Trophoblast cell (in vitro differentiated cells and primary cell): ENCODE data around the gene KRT83.

ENCODE experiments used
- DNase-seq, 2 donors: peaks; one replicate each; pipeline ENCODE4 v3.0.0-alpha.2; 2016
- H2AFZ ChIP-seq: 2 replicates; pipeline ENCODE4 v1.6.1; 2013; ENCODE audit warnings: low read length, moderate library complexity, mild to moderate bottlenecking; ENCODE audit not compliant: insufficient read depth, poor library complexity
- H2AK5ac ChIP-seq: 2 replicates; pipeline ENCODE4 v1.6.1; 2013; ENCODE audit warnings: mild to moderate bottlenecking, low read length
- H2BK120ac ChIP-seq: 2 replicates; pipeline ENCODE4 v1.6.1; 2013; ENCODE audit warnings: low read length, mild to moderate bottlenecking, moderate library complexity; ENCODE audit not compliant: insufficient read depth, poor library complexity
- H2BK12ac ChIP-seq: 2 replicates; pipeline ENCODE4 v1.6.1; 2013; ENCODE audit warnings: mild to moderate bottlenecking, low read length, moderate library complexity
- H2BK5ac ChIP-seq: 2 replicates; pipeline ENCODE4 v1.6.1; 2013; ENCODE audit warnings: low read length, low read depth, moderate library complexity, mild to moderate bottlenecking; ENCODE audit not compliant: poor library complexity
- H3K14ac ChIP-seq: 2 replicates; pipeline ENCODE4 v1.6.1; 2013; ENCODE audit warnings: mild to moderate bottlenecking, low read length
- H3K18ac ChIP-seq: 2 replicates; pipeline ENCODE4 v1.6.1; 2013; ENCODE audit warnings: mild to moderate bottlenecking, low read length
- H3K23ac ChIP-seq: 2 replicates; pipeline ENCODE4 v1.6.1; 2013; ENCODE audit warnings: low read length
- H3K27ac ChIP-seq: 2 replicates; pipeline ENCODE4 v1.5.1; 2013; ENCODE audit warnings: low read depth, mild to moderate bottlenecking, inconsistent platforms, low read length, moderate library complexity
- H3K27me3 ChIP-seq: 2 replicates; pipeline ENCODE4 v1.6.1; 2013; ENCODE audit warnings: inconsistent platforms, mild to moderate bottlenecking, low read length, moderate library complexity; ENCODE audit not compliant: insufficient read depth
- H3K36me3 ChIP-seq, 2 experiments: 1 replicate in 1 of 2; 2 replicates in 1 of 2; pipeline ENCODE4 v1.6.1; 2013; ENCODE audit warnings: low read length in 2 of 2, mild to moderate bottlenecking in 2 of 2, moderate library complexity in 1 of 2; ENCODE audit not compliant: insufficient read depth in 2 of 2, control insufficient read depth in 1 of 2
- H3K4ac ChIP-seq: 2 replicates; pipeline ENCODE4 v1.6.1; 2013; ENCODE audit warnings: low read depth, mild to moderate bottlenecking, low read length, moderate library complexity
- H3K4me1 ChIP-seq, 2 experiments: 1 replicate in 1 of 2; 2 replicates in 1 of 2; pipeline ENCODE4 v1.6.1; 2013; ENCODE audit warnings: low read length in 2 of 2, mild to moderate bottlenecking in 2 of 2, moderate library complexity in 1 of 2; ENCODE audit not compliant: insufficient read depth in 2 of 2, control insufficient read depth in 1 of 2
- H3K4me2 ChIP-seq: 2 replicates; pipeline ENCODE4 v1.6.1; 2013; ENCODE audit warnings: inconsistent platforms, mild to moderate bottlenecking, low read length, moderate library complexity
- H3K4me3 ChIP-seq: 2 replicates; pipeline ENCODE4 v1.5.1; 2013; ENCODE audit warnings: mild to moderate bottlenecking, low read depth, low read length, inconsistent platforms
- H3K79me1 ChIP-seq: one replicate; pipeline ENCODE4 v1.6.1; 2013; ENCODE audit warnings: low read length
- H3K79me2 ChIP-seq: 2 replicates; pipeline ENCODE4 v1.6.1; 2013; ENCODE audit warnings: low read length, mild to moderate bottlenecking; ENCODE audit not compliant: control insufficient read depth, insufficient read depth, poor library complexity
- H3K9ac ChIP-seq: 2 replicates; pipeline ENCODE4 v1.6.1; 2013; ENCODE audit warnings: mild to moderate bottlenecking, low read length
- H3K9me3 ChIP-seq: 2 replicates; pipeline ENCODE4 v1.6.1; 2013; ENCODE audit warnings: low read depth, mild to moderate bottlenecking, control low read depth, inconsistent platforms, low read length; ENCODE audit not compliant: insufficient read depth
- H4K12ac ChIP-seq: 2 replicates; pipeline ENCODE4 v1.6.1; 2013; ENCODE audit warnings: low read depth, mild to moderate bottlenecking, low read length, moderate library complexity
- H4K8ac ChIP-seq: 2 replicates; pipeline ENCODE4 v1.6.1; 2013; ENCODE audit warnings: low read depth, mild to moderate bottlenecking, low read length, moderate library complexity
- H4K91ac ChIP-seq: one replicate; pipeline ENCODE4 v1.6.1; 2013; ENCODE audit warnings: low read depth, mild to moderate bottlenecking, low read length, moderate library complexity
- WGBS: extraction: QIAGEN DNeasy Blood & Tissue Kit; methylation state at CpG from one replicate; pipeline ENCODE4 v1.1.7; 2013; ENCODE audit warnings: missing lambda C conversion rate; ENCODE audit not compliant: insufficient read length, insufficient coverage; ENCODE audit errors: extremely low coverage; 5-methylcytosine and 5-hydroxymethylcytosine counted together

The KRT83 gene

GRCh38 chr12:52310622-52311284 lies 10.4 kb downstream of the KRT83 start:
- Histone ChIP-seq H3K4me1 (peaks cover 6 to 8% of the 10 kb centered on the region in 2 experiments), H3K36me3 (no peaks in the 10 kb centered on the region), H3K4me3 (no peak overlapping the region), H3K9ac (no peak overlapping the region), H2BK12ac (no peak overlapping the region), H3K27ac (no peak overlapping the region), H3K79me2 (no peaks in the 10 kb centered on the region), H3K4ac (no peak overlapping the region), H4K8ac (no peak overlapping the region), H3K14ac (no peak overlapping the region), H3K4me2 (no peak overlapping the region), H3K23ac (no peak overlapping the region), H2AK5ac (no peak overlapping the region), H3K18ac (no peak overlapping the region), H4K12ac (no peak overlapping the region), H2AFZ (no peak overlapping the region), H3K9me3 (no peaks in the 10 kb centered on the region), H2BK5ac (no peak overlapping the region), H3K27me3 (peaks cover 24% of the 10 kb centered on the region), H2BK120ac (no peak overlapping the region), H3K79me1 (peaks cover 2% of the 10 kb centered on the region), H4K91ac (no peak overlapping the region)
- no CpG with 5 or more reads among the region's 5 CpGs for WGBS
- DNase-seq, result peak; percentile 21 to 61

DNA sequence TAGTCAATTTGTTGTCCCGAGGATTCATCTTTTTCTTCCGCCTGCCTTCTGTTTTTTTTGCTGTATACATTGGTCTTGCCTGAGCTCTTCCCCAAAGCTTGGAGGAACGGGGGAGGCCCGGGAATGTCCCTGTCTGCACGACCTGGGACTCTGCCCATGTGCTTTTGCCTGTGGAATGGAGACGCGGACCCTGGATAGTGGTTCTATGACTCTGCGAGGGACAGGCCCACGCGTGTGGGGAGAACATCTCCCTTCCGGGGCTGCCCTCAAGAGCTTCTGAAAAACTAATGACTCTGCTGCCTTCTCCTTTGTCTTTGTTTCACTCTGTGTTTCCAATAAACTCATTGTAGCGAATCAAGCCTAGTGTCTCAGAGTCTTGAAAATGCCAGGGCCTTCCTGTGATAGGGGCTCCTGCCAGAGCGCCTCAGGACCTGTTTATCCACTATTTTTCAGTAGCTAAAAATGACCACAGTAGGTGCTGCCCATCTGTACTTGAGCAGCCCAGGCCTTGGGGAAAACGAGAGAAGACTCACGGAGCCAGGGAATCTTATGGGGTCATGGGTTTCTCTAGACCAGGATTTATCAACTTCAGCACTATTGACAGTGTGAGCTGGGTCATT lies 12.3 kb downstream of the KRT83 start:
- Histone ChIP-seq H3K4me1 (peaks cover 6 to 8% of the 10 kb centered on the region in 2 experiments), H2BK120ac (no peak overlapping the region), H3K23ac (no peak overlapping the region), H4K8ac (no peak overlapping the region), H2BK12ac (no peak overlapping the region), H4K91ac (no peak overlapping the region), H2AK5ac (no peak overlapping the region), H3K4ac (no peak overlapping the region), H4K12ac (no peak overlapping the region), H3K9me3 (no peaks in the 10 kb centered on the region), H3K27me3 (peaks cover 24% of the 10 kb centered on the region), H3K36me3 (no peaks in the 10 kb centered on the region), H3K4me2 (peak overlapping the region; percentile 80), H3K4me3 (no peak overlapping the region), H2AFZ (peak overlapping the region; percentile 75), H2BK5ac (no peak overlapping the region), H3K9ac (no peak overlapping the region), H3K18ac (no peak overlapping the region), H3K79me2 (no peaks in the 10 kb centered on the region), H3K79me1 (peaks cover 2% of the 10 kb centered on the region), H3K27ac (no peak overlapping the region), H3K14ac (no peak overlapping the region)
- DNase-seq, result peak in 1 of 2 donors; percentile 37
- WGBS, result no CpG with 5 or more reads among the region's 15 CpGs

DNA sequence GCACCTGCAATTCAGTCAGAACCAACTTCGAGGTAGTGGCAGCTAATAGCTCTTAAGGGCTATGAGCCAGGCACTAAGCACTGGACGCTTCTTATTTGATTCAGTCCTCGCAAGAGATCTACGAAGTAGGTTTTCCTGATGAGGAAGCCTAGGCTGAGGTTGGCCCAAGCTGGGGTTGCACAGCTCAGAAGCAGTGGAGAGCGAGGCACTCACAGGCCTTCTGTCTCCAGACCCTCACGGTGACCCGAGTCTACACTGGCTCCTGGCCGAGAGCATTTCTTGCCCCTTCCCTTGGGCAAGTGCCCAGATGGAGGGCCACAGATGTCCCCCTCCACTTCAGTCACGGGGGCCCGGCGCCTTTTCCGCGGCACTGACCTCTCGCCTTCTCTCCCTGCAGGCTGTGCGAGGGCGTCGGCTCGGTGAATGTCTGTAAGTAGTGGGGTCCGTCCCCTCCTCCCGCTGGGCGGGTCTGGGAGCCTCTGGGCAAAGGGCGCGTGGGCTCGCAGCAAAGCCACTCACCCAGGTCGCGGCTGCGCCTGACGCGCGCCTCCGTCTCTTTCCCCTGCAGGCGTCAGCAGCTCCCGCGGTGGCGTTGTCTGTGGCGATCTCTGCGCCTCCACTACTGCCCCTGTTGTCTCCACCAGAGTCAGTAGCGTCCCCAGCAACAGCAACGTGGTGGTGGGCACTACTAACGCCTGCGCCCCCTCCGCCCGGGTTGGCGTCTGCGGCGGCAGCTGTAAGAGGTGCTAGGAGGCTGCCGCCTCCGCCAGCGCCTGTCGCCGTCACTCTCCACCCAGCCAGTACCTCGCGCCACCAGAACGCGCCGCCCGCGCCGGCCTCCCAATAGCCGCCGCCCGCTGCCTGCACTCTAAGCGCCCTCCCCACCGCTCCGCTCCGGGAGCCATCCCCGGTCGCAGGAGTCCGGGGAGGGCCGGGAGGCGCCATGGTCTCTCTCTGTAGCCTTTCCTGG lies 13.1 kb downstream of the KRT83 start:
- peaks cover 2% of the 10 kb centered on the region for H3K79me1 ChIP-seq
- H3K4ac ChIP-seq, result no peak overlapping the region
- H3K4me3 ChIP-seq, result peak overlapping the region; percentile 60
- H3K36me3 ChIP-seq, result no peaks in the 10 kb centered on the region
- peaks cover 24% of the 10 kb centered on the region for H3K27me3 ChIP-seq
- no peak overlapping the region for H4K12ac ChIP-seq
- H3K9ac ChIP-seq, result no peak overlapping the region
- peak; percentile 28 to 66 for DNase-seq
- H2BK120ac ChIP-seq, result no peak overlapping the region
- H2AK5ac ChIP-seq, result no peak overlapping the region
- WGBS, result no CpG with 5 or more reads among the region's 71 CpGs
- no peak overlapping the region for H2BK5ac ChIP-seq
- peaks cover 6 to 8% of the 10 kb centered on the region in 2 experiments for H3K4me1 ChIP-seq
- no peaks in the 10 kb centered on the region for H3K79me2 ChIP-seq
- peak overlapping the region; percentile 80 for H3K4me2 ChIP-seq
- no peak overlapping the region for H3K27ac ChIP-seq
- H3K23ac ChIP-seq, result no peak overlapping the region
- H2AFZ ChIP-seq, result peak overlapping the region; percentile 75
- no peak overlapping the region for H3K18ac ChIP-seq
- no peak overlapping the region for H4K91ac ChIP-seq
- no peaks in the 10 kb centered on the region for H3K9me3 ChIP-seq
- no peak overlapping the region for H4K8ac ChIP-seq
- peak overlapping the region; percentile 32 for H3K14ac ChIP-seq
- H2BK12ac ChIP-seq, result no peak overlapping the region

- Histone ChIP-seq H3K36me3 (no peaks in the 10 kb centered on the region), H2AFZ (no peak overlapping the region), H3K79me1 (peaks cover 2% of the 10 kb centered on the region), H3K27ac (no peak overlapping the region), H3K4me3 (no peak overlapping the region), H4K91ac (no peak overlapping the region), H3K4me2 (no peak overlapping the region), H3K23ac (no peak overlapping the region), H4K8ac (no peak overlapping the region), H3K9me3 (no peaks in the 10 kb centered on the region), H3K79me2 (no peaks in the 10 kb centered on the region), H3K18ac (no peak overlapping the region), H2AK5ac (no peak overlapping the region), H3K27me3 (peaks cover 24% of the 10 kb centered on the region), H2BK12ac (no peak overlapping the region), H3K14ac (no peak overlapping the region), H3K4me1 (peaks cover 6 to 8% of the 10 kb centered on the region in 2 experiments), H2BK5ac (no peak overlapping the region), H3K4ac (no peak overlapping the region), H4K12ac (no peak overlapping the region), H3K9ac (no peak overlapping the region), H2BK120ac (no peak overlapping the region)
- no CpG with 5 or more reads among the region's 2 CpGs for WGBS
- no peak for DNase-seq
Observed at GRCh38 chr12:52306731-52307130, 14.5 kb downstream of the KRT83 start.
